Measurements from ENCODE around the gene DNAJA4. TPM values are rescaled to one million over a fixed set of nuclear protein-coding genes. Genes with fewer than 3 reads are reported as not detected.

DNAJA4 gene
- total and polyA plus RNA-seq, 2 of the 13 experiments (the other 11 are each of a cell fraction or from before 2014, with no cell fraction given), result not detected

DNA sequence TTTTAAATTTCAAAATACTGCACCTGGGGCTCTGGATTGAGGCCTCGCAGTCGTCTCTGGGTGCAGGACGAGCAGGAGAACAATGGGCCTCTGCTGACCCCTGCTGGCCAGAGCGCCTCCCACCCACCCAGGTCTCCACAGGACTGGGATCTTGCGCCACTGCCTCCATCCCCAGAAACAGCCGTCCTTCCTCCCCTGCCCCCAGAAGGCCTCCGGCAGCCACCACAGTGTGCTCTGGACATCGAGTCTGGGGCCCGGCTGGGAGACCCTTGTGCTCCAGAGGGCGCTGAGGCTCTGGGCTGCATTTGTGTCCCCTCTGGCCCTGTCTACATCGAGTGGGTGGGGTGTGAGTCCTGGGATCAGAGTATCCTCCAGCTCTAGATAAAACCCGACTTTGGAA, 23.3 kb upstream of the DNAJA4 start:
- in situ Hi-C loops (cut with HindIII; ENCODE audit: extremely low pct_ligation_motif_present, low pct_unique_long_range_greater_than_20kb), result loop anchor here (5.0 to 25.0 kb wide), 3 partner anchors 64 to 279 kb away; no protein-coding TSS in a partner anchor
- Histone ChIP-seq H3K4me3 (replicated peaks in 1 of 3; ENCODE audit: insufficient read depth in 1 of 3, low read depth in 2 of 3, low read length in 3 of 3) (no peak overlapping the region), H3K9me3 (ENCODE audit: low read length) (no peaks in the 10 kb centered on the region), H2AFZ (ENCODE audit: low read length) (no peak overlapping the region), H3K4me1 (ENCODE audit: insufficient read depth, low read length) (peaks cover 32% of the 10 kb centered on the region), H4K20me1 (ENCODE audit: insufficient read depth, low read length) (no peaks in the 10 kb centered on the region), H3K4me2 (ENCODE audit: low read depth, low read length) (no peak overlapping the region), H3K27me3 (ENCODE audit: control insufficient read depth in 1 of 2, insufficient read depth in 2 of 2, low read length in 2 of 2) (peaks cover 0 to 11% of the 10 kb centered on the region in 2 experiments; a peak in 1 of 5 replicates), H3K27ac (ENCODE audit: extremely low read length, insufficient read depth, low read length) (no peak overlapping the region), H3K79me2 (ENCODE audit: insufficient read depth, low read length) (no peaks in the 10 kb centered on the region), H3K36me3 (replicated peaks in 1 of 2; ENCODE audit: control insufficient read depth in 1 of 2, insufficient read depth in 2 of 2, low read length in 2 of 2) (no peaks in the 10 kb centered on the region), H3K9ac (ENCODE audit: insufficient read depth, low read depth, low read length) (no peak overlapping the region)
- DNase-seq (ENCODE audit: low spot score) (peak; percentile 49), FAIRE-seq (peak; percentile 48), ATAC-seq (peak; percentile 93)
- ChIA-PET CTCF (ENCODE audit: low intra/inter-chr PET ratio, low total read pairs) (interaction anchor here (1.4 to 2.6 kb wide), 5 partner anchors 46 to 331 kb away, joined by 4 to 14 read pairs (median 9); no protein-coding TSS in a partner anchor), POLR2A (no interaction called here)
- WGBS (ENCODE audit: low lambda C conversion rate), result 10% methylated on average over 6 of the region's 12 CpGs
- no TSS peak for BruUV-seq (replicated peaks)
- intact Hi-C loops (cut with micrococcal nuclease; ENCODE audit: unreplicated experiment), result loop anchor here (1.0 kb wide), 2 partner anchors 64 to 128 kb away; no protein-coding TSS in a partner anchor
- TF ChIP-seq STAG1 (CRISPR knock-in tag; IDR thresholded peaks at IDR 0.05) (peak; percentile 85), KDM4B (CRISPR knock-in tag; IDR thresholded peaks at IDR 0.05) (no peak), SOX5 (CRISPR knock-in tag; IDR thresholded peaks at IDR 0.05; ENCODE audit: borderline replicate concordance) (no peak), ATF7 (IDR thresholded peaks at IDR 0.05) (no peak), ATF7 (CRISPR knock-in tag; IDR thresholded peaks at IDR 0.05) (no peak), BRCA1 (CRISPR knock-in tag; IDR thresholded peaks at IDR 0.05) (no peak), ZNF670 (CRISPR knock-in tag; IDR thresholded peaks at IDR 0.05; ENCODE audit: borderline replicate concordance) (no peak), CEBPB (IDR thresholded peaks at IDR 0.05; ENCODE audit: borderline replicate concordance, low read depth, low read length) (peak; percentile 69; the same call in 1 of the 2 replicates), MYNN (CRISPR knock-in tag; IDR thresholded peaks at IDR 0.05; ENCODE audit: low read depth) (no peak), KMT2A (CRISPR knock-in tag; IDR thresholded peaks at IDR 0.05) (no peak), JUND (CRISPR knock-in tag; IDR thresholded peaks at IDR 0.05) (no peak), ZEB1 (IDR thresholded peaks at IDR 0.05; ENCODE audit: insufficient replicate concordance, low read depth) (no peak), CEBPG (CRISPR knock-in tag; IDR thresholded peaks at IDR 0.05) (peak; percentile 43; the same call in 1 of the 2 replicates)
- TF ChIP-seq, protein P1, sequence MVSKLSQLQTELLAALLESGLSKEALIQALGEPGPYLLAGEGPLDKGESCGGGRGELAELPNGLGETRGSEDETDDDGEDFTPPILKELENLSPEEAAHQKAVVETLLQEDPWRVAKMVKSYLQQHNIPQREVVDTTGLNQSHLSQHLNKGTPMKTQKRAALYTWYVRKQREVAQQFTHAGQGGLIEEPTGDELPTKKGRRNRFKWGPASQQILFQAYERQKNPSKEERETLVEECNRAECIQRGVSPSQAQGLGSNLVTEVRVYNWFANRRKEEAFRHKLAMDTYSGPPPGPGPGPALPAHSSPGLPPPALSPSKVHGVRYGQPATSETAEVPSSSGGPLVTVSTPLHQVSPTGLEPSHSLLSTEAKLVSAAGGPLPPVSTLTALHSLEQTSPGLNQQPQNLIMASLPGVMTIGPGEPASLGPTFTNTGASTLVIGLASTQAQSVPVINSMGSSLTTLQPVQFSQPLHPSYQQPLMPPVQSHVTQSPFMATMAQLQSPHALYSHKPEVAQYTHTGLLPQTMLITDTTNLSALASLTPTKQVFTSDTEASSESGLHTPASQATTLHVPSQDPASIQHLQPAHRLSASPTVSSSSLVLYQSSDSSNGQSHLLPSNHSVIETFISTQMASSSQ (IDR thresholded peaks at IDR 0.05; ENCODE audit: low read depth), result no peak
- TF ChIP-seq, protein P1 (CRISPR knock-in tag; IDR thresholded peaks at IDR 0.05; ENCODE audit: borderline replicate concordance), result no peak
- TF ChIP-seq, protein P2, sequence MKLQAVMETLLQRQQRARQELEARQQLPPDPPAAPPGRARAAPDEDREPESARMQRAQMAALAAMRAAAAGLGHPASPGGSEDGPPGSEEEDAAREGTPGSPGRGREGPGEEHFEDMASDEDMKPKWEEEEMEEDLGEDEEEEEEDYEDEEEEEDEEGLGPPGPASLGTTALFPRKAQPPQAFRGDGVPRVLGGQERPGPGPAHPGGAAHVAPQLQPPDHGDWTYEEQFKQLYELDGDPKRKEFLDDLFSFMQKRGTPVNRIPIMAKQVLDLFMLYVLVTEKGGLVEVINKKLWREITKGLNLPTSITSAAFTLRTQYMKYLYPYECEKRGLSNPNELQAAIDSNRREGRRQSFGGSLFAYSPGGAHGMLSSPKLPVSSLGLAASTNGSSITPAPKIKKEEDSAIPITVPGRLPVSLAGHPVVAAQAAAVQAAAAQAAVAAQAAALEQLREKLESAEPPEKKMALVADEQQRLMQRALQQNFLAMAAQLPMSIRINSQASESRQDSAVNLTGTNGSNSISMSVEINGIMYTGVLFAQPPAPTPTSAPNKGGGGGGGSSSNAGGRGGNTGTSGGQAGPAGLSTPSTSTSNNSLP (IDR thresholded peaks at IDR 0.05; ENCODE audit: low read depth, low read length), result no peak
- TF ChIP-seq, protein P3, sequence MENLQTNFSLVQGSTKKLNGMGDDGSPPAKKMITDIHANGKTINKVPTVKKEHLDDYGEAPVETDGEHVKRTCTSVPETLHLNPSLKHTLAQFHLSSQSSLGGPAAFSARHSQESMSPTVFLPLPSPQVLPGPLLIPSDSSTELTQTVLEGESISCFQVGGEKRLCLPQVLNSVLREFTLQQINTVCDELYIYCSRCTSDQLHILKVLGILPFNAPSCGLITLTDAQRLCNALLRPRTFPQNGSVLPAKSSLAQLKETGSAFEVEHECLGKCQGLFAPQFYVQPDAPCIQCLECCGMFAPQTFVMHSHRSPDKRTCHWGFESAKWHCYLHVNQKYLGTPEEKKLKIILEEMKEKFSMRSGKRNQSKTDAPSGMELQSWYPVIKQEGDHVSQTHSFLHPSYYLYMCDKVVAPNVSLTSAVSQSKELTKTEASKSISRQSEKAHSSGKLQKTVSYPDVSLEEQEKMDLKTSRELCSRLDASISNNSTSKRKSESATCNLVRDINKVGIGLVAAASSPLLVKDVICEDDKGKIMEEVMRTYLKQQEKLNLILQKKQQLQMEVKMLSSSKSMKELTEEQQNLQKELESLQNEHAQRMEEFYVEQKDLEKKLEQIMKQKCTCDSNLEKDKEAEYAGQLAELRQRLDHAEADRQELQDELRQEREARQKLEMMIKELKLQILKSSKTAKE (CRISPR knock-in tag; IDR thresholded peaks at IDR 0.05; ENCODE audit: borderline replicate concordance), result no peak

Measured in HepG2 (cell line).